Stimulated activated naive B cell treated with anti-CD40 and anti-IgM and Interleukin-4, amounts not matched to agents 10 μg/mL and 1 μg/mL and 100 μg/mL, for 72 hours (primary cell): ENCODE results near the gene KCNQ1.

Source experiments
- ATAC-seq, 2 donors: fragments of 150-1000 bp; cut with Tn5 transposase; replicated peaks; 2 replicates each; pipeline ENCODE4 v1.10.0; 2021; ENCODE audit warnings: moderate library complexity in 1 of 2
- DNase-seq: peaks from one replicate; pipeline ENCODE4 v3.0.0; 2021
- H3K27ac Mint-ChIP-seq: one replicate; pipeline ENCODE4 v1.8.0; 2022; ENCODE audit warnings: mild to moderate bottlenecking, mixed read lengths
- H3K27me3 Mint-ChIP-seq, 2 donors: one replicate each; pipeline ENCODE4 v1.8.0; 2022; ENCODE audit warnings: mixed read lengths in 2 of 2
- H3K36me3 Mint-ChIP-seq, 2 donors: one replicate each; pipeline ENCODE4 v1.8.0; 2022; ENCODE audit warnings: mixed read lengths in 2 of 2, mild to moderate bottlenecking in 1 of 2
- H3K4me1 Mint-ChIP-seq, 2 donors: one replicate each; pipeline ENCODE4 v1.8.0; 2022; ENCODE audit warnings: mixed read lengths in 2 of 2, mild to moderate bottlenecking in 1 of 2
- H3K4me3 Mint-ChIP-seq, 2 donors: one replicate each; pipeline ENCODE4 v1.8.0; 2022; ENCODE audit warnings: mild to moderate bottlenecking in 2 of 2, mixed read lengths in 2 of 2, moderate library complexity in 1 of 2
- H3K9me3 Mint-ChIP-seq, 2 donors: one replicate each; pipeline ENCODE4 v1.8.0; 2022; ENCODE audit warnings: mixed read lengths in 2 of 2, mild to moderate bottlenecking in 1 of 2

The KCNQ1 gene

GRCh38 chr11:2461956-2462542 lies 17.2 kb downstream of the KCNQ1 start:
- Mint-ChIP-seq H3K4me1 (peaks cover 52 to 61% of the 10 kb centered on the region in 2 donors), H3K27ac (no peak overlapping the region), H3K27me3 (no peaks in the 10 kb centered on the region), H3K9me3 (no peaks in the 10 kb centered on the region), H3K36me3 (no peaks in the 10 kb centered on the region), H3K4me3 (no peak overlapping the region)
- no peak for ATAC-seq
- no peak for DNase-seq

GRCh38 chr11:2462543-2462985 lies 17.8 kb downstream of the KCNQ1 start:
- no peak overlapping the region for H3K27ac Mint-ChIP-seq
- peak overlapping the region in 1 of 2 donors; percentile 54 for H3K4me3 Mint-ChIP-seq
- DNase-seq: no peak
- no peaks in the 10 kb centered on the region for H3K36me3 Mint-ChIP-seq
- no peaks in the 10 kb centered on the region for H3K27me3 Mint-ChIP-seq
- H3K9me3 Mint-ChIP-seq: no peaks in the 10 kb centered on the region
- H3K4me1 Mint-ChIP-seq: peaks cover 56 to 67% of the 10 kb centered on the region in 2 donors
- ATAC-seq: no peak

GRCh38 chr11:2462986-2463765 lies 18.4 kb downstream of the KCNQ1 start:
- peak; percentile 56 to 58 for ATAC-seq
- H3K4me1 Mint-ChIP-seq: peaks cover 56 to 67% of the 10 kb centered on the region in 2 donors
- peak overlapping the region in 1 of 2 donors; percentile 54 for H3K4me3 Mint-ChIP-seq
- H3K27ac Mint-ChIP-seq: peak overlapping the region; percentile 37
- no peak for DNase-seq
- no peaks in the 10 kb centered on the region for H3K27me3 Mint-ChIP-seq
- H3K36me3 Mint-ChIP-seq: no peaks in the 10 kb centered on the region
- no peaks in the 10 kb centered on the region for H3K9me3 Mint-ChIP-seq

- no peak for DNase-seq
- no peak overlapping the region for H3K4me3 Mint-ChIP-seq
- H3K36me3 Mint-ChIP-seq: no peaks in the 10 kb centered on the region
- H3K4me1 Mint-ChIP-seq: peaks cover 52 to 63% of the 10 kb centered on the region in 2 donors
- no peaks in the 10 kb centered on the region for H3K9me3 Mint-ChIP-seq
- H3K27ac Mint-ChIP-seq: peak overlapping the region; percentile 37
- no peaks in the 10 kb centered on the region for H3K27me3 Mint-ChIP-seq
- no peak for ATAC-seq
These were observed 19.0 kb downstream of the KCNQ1 start for GRCh38 chr11:2463766-2464277.

GRCh38 chr11:2464451-2465165 lies 19.8 kb downstream of the KCNQ1 start:
- H3K36me3 Mint-ChIP-seq: no peaks in the 10 kb centered on the region
- no peaks in the 10 kb centered on the region for H3K27me3 Mint-ChIP-seq
- H3K27ac Mint-ChIP-seq: peak overlapping the region; percentile 73
- H3K9me3 Mint-ChIP-seq: no peaks in the 10 kb centered on the region
- DNase-seq (no peak), ATAC-seq (no peak)
- H3K4me3 Mint-ChIP-seq: no peak overlapping the region
- peaks cover 47 to 58% of the 10 kb centered on the region in 2 donors for H3K4me1 Mint-ChIP-seq

GRCh38 chr11:2465202-2466068 lies 20.6 kb downstream of the KCNQ1 start:
- DNase-seq (no peak), ATAC-seq (no peak)
- Mint-ChIP-seq H3K36me3 (no peaks in the 10 kb centered on the region), H3K27me3 (no peaks in the 10 kb centered on the region), H3K9me3 (no peaks in the 10 kb centered on the region), H3K27ac (no peak overlapping the region), H3K4me1 (peaks cover 47 to 58% of the 10 kb centered on the region in 2 donors), H3K4me3 (no peak overlapping the region)

GRCh38 chr11:2466069-2466801 lies 21.4 kb downstream of the KCNQ1 start:
- no peak overlapping the region for H3K27ac Mint-ChIP-seq
- DNase-seq: no peak
- H3K27me3 Mint-ChIP-seq: no peaks in the 10 kb centered on the region
- H3K4me3 Mint-ChIP-seq: peak overlapping the region in 1 of 2 donors; percentile 22
- H3K36me3 Mint-ChIP-seq: no peaks in the 10 kb centered on the region
- peaks cover 45 to 55% of the 10 kb centered on the region in 2 donors for H3K4me1 Mint-ChIP-seq
- ATAC-seq: no peak
- no peaks in the 10 kb centered on the region for H3K9me3 Mint-ChIP-seq

- Mint-ChIP-seq H3K4me1 (peaks cover 45 to 48% of the 10 kb centered on the region in 2 donors), H3K27ac (peak overlapping the region; percentile 28)
- no peak for DNase-seq
These were observed 22.3 kb downstream of the KCNQ1 start for GRCh38 chr11:2466869-2467694.

GRCh38 chr11:2467695-2468055 lies 22.9 kb downstream of the KCNQ1 start:
- H3K4me3 Mint-ChIP-seq: no peak overlapping the region
- no peaks in the 10 kb centered on the region for H3K27me3 Mint-ChIP-seq
- peaks cover 0 to 3% of the 10 kb centered on the region in 2 donors for H3K9me3 Mint-ChIP-seq
- ATAC-seq (no peak), DNase-seq (no peak)
- no peak overlapping the region for H3K27ac Mint-ChIP-seq
- H3K36me3 Mint-ChIP-seq: no peaks in the 10 kb centered on the region
- H3K4me1 Mint-ChIP-seq: peaks cover 41 to 42% of the 10 kb centered on the region in 2 donors

More at GRCh38 chr11:2466869-2467694, 22.3 kb downstream of the KCNQ1 start:
- Mint-ChIP-seq H3K4me3 (no peak overlapping the region), H3K9me3 (peaks cover 0 to 3% of the 10 kb centered on the region in 2 donors), H3K27me3 (no peaks in the 10 kb centered on the region), H3K36me3 (no peaks in the 10 kb centered on the region)
- ATAC-seq: peak; percentile 81 to 91

GRCh38 chr11:2468363-2469235 lies 23.8 kb downstream of the KCNQ1 start:
- Mint-ChIP-seq H3K4me1 (peaks cover 33 to 34% of the 10 kb centered on the region in 2 donors), H3K27me3 (no peaks in the 10 kb centered on the region), H3K4me3 (no peak overlapping the region), H3K36me3 (no peaks in the 10 kb centered on the region), H3K27ac (peak overlapping the region; percentile 47), H3K9me3 (peaks cover 0 to 3% of the 10 kb centered on the region in 2 donors)
- DNase-seq (no peak), ATAC-seq (no peak)

GRCh38 chr11:2470495-2470894 lies 25.7 kb downstream of the KCNQ1 start:
- Mint-ChIP-seq H3K27me3 (peaks cover 0 to 6% of the 10 kb centered on the region in 2 donors), H3K4me1 (peaks cover 22 to 26% of the 10 kb centered on the region in 2 donors), H3K36me3 (peaks cover 0 to 9% of the 10 kb centered on the region in 2 donors), H3K9me3 (peaks cover 0 to 3% of the 10 kb centered on the region in 2 donors), H3K4me3 (no peak overlapping the region), H3K27ac (no peak overlapping the region)
- ATAC-seq: no peak
- DNase-seq: no peak
